ENCODE measurements around the gene MDGA2.

Gene MDGA2

GRCh38 chr14:47526591-47527244, 148.7 kb downstream of the MDGA2 start:
- TF ChIP-seq ZFX (IDR thresholded peaks at IDR 0.05) (no peak), CTCF (conservative IDR thresholded peaks at IDR 0.05) (no peak)
- H3K27ac ChIP-seq, result no peak overlapping the region

GRCh38 chr14:47524524-47524923, 150.9 kb downstream of the MDGA2 start:
- no peak for TF ChIP-seq ZFX (IDR thresholded peaks at IDR 0.05)
- no peak for TF ChIP-seq CTCF (conservative IDR thresholded peaks at IDR 0.05)
- no peak overlapping the region for H3K27ac ChIP-seq

GRCh38 chr14:47520382-47520781, 155.0 kb downstream of the MDGA2 start:
- TF ChIP-seq CTCF (conservative IDR thresholded peaks at IDR 0.05) (no peak), ZFX (IDR thresholded peaks at IDR 0.05) (no peak)
- H3K27ac ChIP-seq, result no peak overlapping the region

- H3K27ac ChIP-seq, result no peak overlapping the region
- TF ChIP-seq ZFX (IDR thresholded peaks at IDR 0.05), result no peak
- TF ChIP-seq CTCF (conservative IDR thresholded peaks at IDR 0.05), result no peak
These were observed 163.6 kb downstream of the MDGA2 start for GRCh38 chr14:47511829-47512228.

GRCh38 chr14:47509957-47510356, 165.4 kb downstream of the MDGA2 start:
- TF ChIP-seq CTCF (conservative IDR thresholded peaks at IDR 0.05), result no peak
- TF ChIP-seq ZFX (IDR thresholded peaks at IDR 0.05), result no peak
- no peak overlapping the region for H3K27ac ChIP-seq

- H3K27ac ChIP-seq, result no peak overlapping the region
- TF ChIP-seq ZFX (IDR thresholded peaks at IDR 0.05) (no peak), CTCF (conservative IDR thresholded peaks at IDR 0.05) (no peak)
These were observed 167.5 kb downstream of the MDGA2 start for GRCh38 chr14:47507861-47508260.

- H3K27ac ChIP-seq, result no peak overlapping the region
- no peak for TF ChIP-seq ZFX (IDR thresholded peaks at IDR 0.05)
- TF ChIP-seq CTCF (conservative IDR thresholded peaks at IDR 0.05), result no peak
These were observed 175.0 kb downstream of the MDGA2 start for GRCh38 chr14:47500369-47500768.

Measured in C4-2B (cell line).